ENCODE results near the gene MUC4.
A peak's percentile ranks its signal among the peaks of the same experiment; 100 is the strongest.

- TF ChIP-seq CTCF (IDR thresholded peaks at IDR 0.05; ENCODE audit: low read length): peak; percentile 44
- no peak for TF ChIP-seq EZH2 (IDR thresholded peaks at IDR 0.05; ENCODE audit: borderline replicate concordance, low read length)
Measured at GRCh38 chr3:195855471-195856409, 44.0 kb upstream of the MUC4 start.

Data from OCI-LY1 (cell line).